Dermis microvascular lymphatic vessel endothelial cell (primary cell): ENCODE data around the gene FBXL14. TPM values are rescaled to one million over a fixed set of nuclear protein-coding genes. Genes with fewer than 3 reads are reported as not detected.

Experiments
- DNase-seq, 2 donors: peaks; one replicate each; pipeline versions ENCODE4 v3.0.0 to v3.0.0-alpha.2; 2010; ENCODE audit warnings: low read depth in 2 of 2
- total RNA-seq: library from RNA; depleted of rRNA; stranded (reverse); fragments of >200 nt; gene quantifications from 2 replicates; pipeline ENCODE4 v1.2.1, GENCODE V29; 2014

Gene FBXL14, protein sequence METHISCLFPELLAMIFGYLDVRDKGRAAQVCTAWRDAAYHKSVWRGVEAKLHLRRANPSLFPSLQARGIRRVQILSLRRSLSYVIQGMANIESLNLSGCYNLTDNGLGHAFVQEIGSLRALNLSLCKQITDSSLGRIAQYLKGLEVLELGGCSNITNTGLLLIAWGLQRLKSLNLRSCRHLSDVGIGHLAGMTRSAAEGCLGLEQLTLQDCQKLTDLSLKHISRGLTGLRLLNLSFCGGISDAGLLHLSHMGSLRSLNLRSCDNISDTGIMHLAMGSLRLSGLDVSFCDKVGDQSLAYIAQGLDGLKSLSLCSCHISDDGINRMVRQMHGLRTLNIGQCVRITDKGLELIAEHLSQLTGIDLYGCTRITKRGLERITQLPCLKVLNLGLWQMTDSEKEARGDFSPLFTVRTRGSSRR
- total RNA-seq: 10.9 and 18.3 TPM in 2 replicates

- DNase-seq: peak; percentile 75 to 87
These were observed at the start of gene FBXL14 for GRCh38 chr12:1594261-1595025. Gene FBXL14 (minus strand): TSS chr12:1594581. CDS start chr12:1594066, 515 bp downstream.

DNA sequence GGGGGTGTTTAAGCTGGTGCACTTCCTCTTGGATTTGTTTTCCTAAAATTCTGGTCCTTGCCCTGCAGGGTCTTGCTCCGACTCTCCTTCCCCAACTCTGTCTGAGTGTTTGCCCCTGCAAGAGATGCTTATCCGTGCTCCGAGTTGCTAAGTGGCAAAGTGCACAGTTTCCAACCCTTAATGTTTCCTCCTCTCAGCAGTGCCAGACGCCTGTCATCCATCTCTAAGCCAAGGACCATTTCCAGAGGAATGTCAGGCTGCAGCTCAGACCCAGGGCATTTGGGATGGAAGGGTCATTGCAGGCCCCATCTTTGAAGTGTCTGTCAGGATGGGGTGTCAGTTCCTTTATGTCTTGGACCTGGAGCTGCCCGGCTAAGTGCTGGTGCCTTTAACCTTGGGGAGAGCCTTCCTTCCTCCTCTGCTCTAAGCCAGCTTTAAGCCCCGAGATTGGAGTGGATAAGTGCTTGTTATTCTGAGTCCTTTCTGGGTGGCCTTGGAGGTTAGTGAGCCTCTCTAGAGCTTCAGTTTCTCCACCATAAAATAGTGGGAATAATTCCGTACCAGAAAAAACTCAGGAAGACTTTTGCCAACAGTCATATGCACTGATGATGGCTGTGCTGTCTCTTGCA is 49.6 kb upstream of the FBXL14 start:
- no peak for DNase-seq

GRCh38 chr12:1643043-1643442 is 48.7 kb upstream of the FBXL14 start:
- no peak for DNase-seq

DNA sequence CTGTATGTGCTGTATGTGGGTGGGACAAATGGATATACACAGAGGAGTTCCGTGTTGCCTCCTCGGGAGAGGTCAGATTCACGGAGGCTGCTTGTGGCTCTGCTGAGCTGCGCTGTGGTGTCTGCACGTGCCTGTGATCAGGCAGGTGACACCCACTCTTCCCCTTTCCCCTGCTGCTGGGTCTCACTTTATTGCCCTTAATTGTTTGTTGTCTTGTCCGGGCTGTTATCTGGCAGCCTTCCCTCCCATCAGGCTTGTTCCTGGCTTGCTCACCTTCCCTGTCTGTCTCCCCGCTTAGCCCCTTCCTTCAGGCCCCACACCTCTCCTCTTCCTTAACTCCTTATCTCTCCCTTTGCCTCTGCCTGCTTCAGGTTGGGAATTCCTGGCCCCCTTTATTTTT is 48.1 kb upstream of the FBXL14 start:
- no peak for DNase-seq

GRCh38 chr12:1640328-1641234 is 46.2 kb upstream of the FBXL14 start:
- DNase-seq: no peak

DNA sequence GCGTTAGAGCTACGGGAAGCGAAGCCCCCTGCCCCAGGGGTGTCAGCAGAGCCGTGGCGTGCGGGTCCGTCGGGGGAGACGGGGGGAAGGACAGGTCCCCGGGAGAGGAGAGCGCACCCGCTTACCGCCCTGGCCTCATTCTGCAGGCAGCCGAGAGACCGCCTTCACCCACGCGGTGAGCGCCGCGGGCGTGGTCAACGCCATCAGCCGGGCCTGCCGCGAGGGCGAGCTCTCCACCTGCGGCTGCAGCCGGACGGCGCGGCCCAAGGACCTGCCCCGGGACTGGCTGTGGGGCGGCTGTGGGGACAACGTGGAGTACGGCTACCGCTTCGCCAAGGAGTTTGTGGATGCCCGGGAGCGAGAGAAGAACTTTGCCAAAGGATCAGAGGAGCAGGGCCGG is 45.2 kb upstream of the FBXL14 start:
- DNase-seq: no peak

DNA sequence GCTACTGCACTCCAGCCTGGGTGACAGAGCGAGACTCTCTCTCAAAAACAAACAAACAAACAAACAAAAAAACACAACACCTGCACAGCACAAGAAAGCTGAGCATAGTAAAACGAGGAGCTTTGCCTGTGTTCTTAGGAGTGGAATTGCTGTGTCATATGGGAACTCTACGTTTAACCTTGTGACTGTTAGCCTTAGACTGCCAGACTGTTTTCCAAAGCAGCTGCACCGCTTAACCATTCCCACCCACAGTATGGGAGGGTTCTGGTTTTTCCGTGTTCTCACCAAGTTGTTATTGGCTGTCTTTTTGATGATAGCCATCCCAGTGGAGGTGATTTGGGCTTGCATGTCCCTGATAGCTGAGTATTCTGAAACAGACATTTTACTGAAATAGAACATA is 43.8 kb upstream of the FBXL14 start:
- no peak for DNase-seq

DNA sequence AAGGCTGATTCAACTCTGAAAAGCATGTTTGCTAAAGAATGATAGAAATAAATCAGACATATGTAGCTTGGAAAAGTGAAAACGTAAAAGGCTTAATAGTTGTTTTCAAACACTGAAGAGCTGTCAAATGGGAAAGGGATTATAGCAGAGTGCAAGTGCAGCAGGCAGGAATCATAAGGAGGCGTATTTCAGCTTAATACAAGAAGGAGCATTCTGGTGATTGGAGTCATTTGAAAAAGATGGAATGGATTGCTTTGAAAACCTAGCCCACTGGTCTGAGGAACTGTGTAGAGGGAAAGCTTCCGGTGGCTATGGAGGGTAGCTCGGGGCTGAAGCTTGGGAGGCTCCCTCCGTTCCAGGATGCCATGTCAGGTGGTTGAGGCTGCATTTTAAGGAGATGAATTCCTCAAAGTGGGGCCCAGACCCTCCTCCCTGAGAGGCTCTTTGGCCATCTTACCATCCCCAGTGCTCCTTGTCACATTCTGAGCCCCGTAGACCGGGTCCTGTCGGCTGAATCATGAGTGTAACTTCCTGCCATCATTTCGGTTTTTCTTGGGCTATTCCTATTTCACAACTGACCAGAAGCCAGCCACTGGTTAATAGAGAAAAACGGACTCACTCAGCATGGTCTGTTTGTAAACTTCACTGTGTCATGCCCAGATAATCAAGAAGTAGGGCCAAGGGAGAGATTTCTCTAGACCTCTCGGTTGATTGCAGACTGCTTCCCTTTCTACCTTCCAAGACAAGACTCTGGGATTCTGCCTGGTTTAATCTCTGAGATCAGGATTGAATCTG is 41.1 kb upstream of the FBXL14 start:
- DNase-seq: no peak

GRCh38 chr12:1634590-1635191 is 40.3 kb upstream of the FBXL14 start:
- peak; percentile 6 to 63 for DNase-seq

DNA sequence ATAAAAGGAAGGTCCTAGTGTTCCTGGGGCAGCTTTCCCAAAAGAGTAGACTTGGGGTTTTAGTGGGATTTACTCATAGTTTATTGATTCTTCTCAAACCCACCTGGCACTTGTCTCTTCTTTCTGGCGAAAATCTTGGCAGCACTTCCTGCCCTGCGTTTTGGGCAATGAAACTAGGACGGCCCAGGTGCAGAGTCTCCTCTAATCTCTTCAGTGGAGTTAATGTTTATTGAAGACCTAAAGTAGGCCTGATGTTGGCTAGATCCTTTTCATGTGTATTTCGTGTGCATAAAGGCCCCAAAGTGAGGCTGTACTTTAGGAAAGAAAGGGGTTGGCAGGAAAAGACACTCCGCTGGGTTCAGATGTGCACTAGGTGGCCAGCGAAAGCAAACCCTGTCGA is 39.8 kb upstream of the FBXL14 start:
- DNase-seq: no peak

- DNase-seq: no peak
These were observed 39.1 kb upstream of the FBXL14 start for GRCh38 chr12:1633459-1633858.

GRCh38 chr12:1632702-1633101 is 38.3 kb upstream of the FBXL14 start:
- no peak for DNase-seq

- peak in 1 of 2 donors; percentile 11 for DNase-seq
These were observed 36.6 kb upstream of the FBXL14 start for GRCh38 chr12:1630827-1631591.

DNA sequence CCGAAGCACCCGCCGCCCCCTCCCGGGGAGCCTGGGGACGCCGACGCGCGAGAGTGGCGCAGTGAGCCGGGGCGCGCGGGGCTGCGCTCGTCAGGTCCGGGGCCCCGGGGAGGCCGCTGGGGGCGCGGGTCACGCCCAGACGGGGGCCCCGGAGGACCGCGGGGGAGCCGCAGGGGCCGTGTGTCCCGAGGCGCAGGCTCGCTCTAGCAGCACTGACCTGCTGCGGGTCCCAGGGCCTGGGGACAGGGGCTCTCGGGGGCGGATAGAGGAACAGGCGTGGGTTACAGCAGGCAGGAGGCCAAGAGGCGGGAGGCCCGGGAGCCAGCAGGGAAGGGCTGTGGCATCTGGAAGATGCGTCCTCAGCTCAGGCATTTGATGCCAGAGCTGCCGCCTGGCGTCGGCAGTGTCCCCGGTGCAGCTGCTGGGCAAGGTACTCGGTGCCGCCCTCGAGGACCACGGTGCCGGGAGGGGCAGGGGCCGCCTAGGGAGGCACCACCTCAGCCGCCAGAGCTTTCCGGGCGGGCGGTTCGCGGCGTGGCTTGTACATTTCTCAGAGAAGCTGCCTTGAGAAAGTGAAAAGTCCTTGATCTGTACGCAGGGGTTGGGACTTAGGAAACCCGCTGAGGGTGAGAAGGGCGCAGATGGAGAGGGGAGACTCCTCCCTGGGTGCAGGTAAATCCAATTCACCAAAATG is 35.9 kb upstream of the FBXL14 start:
- peak in 1 of 2 donors; percentile 10 for DNase-seq

DNA sequence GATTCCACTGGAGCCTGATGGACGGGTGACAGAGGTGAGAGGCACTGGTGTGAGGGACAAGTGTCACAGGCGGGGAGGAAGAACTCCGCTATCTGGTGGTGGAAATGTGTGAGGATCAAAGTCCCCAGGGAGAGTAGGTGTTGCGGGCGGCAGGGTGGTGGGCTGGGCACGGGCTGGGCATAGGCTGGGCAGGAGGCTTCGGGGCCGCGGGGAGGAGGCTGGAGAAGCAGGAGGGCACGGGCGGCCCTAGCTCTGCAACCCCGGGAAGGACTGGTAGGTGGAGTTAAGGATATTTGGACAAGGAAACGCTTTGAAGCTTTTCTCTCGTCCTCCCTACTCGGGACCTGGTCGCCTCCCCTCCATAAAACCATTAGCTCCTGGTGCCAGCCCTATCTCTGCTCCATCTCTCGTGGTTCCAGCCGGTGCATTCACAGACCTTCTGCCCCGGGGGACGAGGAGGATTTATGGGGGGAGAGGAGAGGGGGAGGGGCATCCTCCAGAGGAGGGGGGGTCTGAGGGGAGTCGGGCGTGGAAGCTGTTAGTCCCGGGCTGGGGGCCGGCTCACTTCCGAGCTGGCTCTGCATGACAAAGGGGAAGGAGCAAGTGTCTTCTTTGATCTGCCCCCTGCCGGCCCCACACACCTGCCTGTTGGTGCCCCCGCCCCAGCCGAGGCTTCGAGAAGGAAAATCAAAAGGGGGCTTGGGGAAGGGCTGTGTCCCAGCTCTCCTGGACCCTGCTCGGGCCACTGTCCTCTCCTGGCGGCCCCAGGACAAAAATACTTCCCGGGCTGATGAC is 35.2 kb upstream of the FBXL14 start:
- DNase-seq: no peak

DNA sequence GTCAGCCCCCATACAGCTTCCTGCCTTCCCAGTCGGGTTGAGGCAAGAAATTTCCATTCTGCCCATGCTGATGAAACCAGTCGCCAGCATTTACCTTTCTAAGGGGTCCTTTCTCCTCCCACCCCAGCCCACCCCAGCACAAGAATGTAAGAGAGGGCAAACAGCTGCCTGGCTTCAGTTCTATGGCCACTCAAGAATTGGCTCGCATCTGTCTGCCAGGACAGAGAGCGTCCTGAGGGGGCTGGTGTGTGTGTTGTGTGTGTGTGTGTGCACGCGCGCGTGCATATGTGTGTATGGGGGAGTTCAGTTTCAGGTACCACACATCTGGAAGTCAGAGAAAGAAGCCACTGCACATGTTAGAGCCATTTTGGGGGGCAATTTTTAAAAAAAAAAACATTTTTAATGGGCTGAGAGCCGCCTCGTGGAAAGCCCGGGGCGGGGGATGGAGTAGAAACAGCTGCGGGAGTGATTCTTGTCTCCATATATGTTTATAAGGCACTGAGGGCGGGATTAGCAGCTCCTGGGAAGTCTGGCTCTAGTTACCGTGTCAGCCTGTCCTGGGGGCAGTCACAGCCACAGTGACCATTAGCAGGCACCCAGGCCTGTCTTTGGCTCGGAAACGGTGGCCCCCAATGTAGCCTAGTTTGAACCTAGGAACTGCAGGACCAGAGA is 34.4 kb upstream of the FBXL14 start, which contains the start of gene WNT5B:
Gene WNT5B, plus strand, starts transcription at position 566 of the 672 bp plus-strand sequence. CDS start 2,124 bp downstream, outside the sequence.
- no peak for DNase-seq

DNA sequence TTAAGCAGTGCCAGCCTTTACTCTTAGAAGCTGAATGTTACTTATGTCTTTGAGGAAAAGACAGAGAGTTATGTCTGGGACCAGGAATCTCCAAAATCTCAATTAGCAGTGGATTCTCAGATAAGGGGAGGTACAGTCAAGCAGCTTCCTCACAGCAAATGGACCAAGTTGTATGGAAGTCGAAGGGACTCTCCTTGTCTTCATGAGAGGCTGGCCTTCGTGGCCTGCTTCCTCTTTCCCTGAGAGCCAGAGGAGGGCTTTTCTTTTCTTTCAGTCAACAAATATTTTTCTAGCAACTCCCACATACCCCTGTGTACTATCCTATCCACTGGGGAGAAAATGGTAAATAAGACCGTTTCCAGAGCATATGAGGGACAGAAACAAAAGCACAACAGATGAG is 28.0 kb upstream of the FBXL14 start:
- DNase-seq: no peak
